Stomach (tissue), 9 donors: ENCODE results near the gene GIMAP8. TPM values are rescaled to one million over a fixed set of nuclear protein-coding genes. Genes with fewer than 3 reads are reported as not detected.

ENCODE experiments used
- DNase-seq, 2 donors: peaks; one replicate each; pipeline versions ENCODE4 v3.0.0 to v3.0.0-alpha.2; 2013 to 2019
- H3K27ac ChIP-seq, 5 donors: fragments of 200-600 bp in 4 of 5; sonication (generic) in 4 of 5; one replicate each; pipeline ENCODE4 v1.5.1; 2013 to 2019; ENCODE audit warnings: mild to moderate bottlenecking in 1 of 5, moderate library complexity in 1 of 5
- H3K27me3 ChIP-seq, 3 donors: fragments of 200-600 bp; sonication (generic); one replicate each; pipeline ENCODE4 v1.5.1; 2017 to 2019; ENCODE audit warnings: mixed run types in 1 of 3
- H3K36me3 ChIP-seq, 4 donors: fragments of 200-600 bp; sonication (generic); 1 replicate in 3 of 4; 2 replicates in 1 of 4; pipeline ENCODE4 v1.5.1; 2016 to 2019
- H3K4me1 ChIP-seq, 4 donors: fragments of 200-600 bp; sonication (generic); one replicate each; pipeline ENCODE4 v1.5.1; 2016 to 2019
- H3K4me3 ChIP-seq, 4 donors: fragments of 200-600 bp; sonication (generic) in 3 of 4; one replicate each; pipeline ENCODE4 v1.5.1; 2016 to 2019; ENCODE audit warnings: mild to moderate bottlenecking in 1 of 4
- H3K9me3 ChIP-seq, 4 donors: fragments of 200-600 bp; sonication (generic); one replicate each; pipeline ENCODE4 v1.5.1; 2016 to 2019
- CTCF ChIP-seq, 7 experiments: fragments of 450-650 bp in 4 of 7; fragments of 200-600 bp in 3 of 7; sonication (generic) in 3 of 7; IDR thresholded peaks; one replicate each; pipeline ENCODE4 v1.5.1; 2016 to 2019; ENCODE audit warnings: antibody characterized with exemption in 7 of 7, control low read depth in 2 of 7, mild to moderate bottlenecking in 1 of 7
- EP300 ChIP-seq: sonication (generic); formaldehyde crosslinking; IDR thresholded peaks from one replicate; pipeline ENCODE4 v1.6.1; 2017; ENCODE audit warnings: antibody characterized with exemption
- POLR2A ChIP-seq, 4 donors: fragments of 450-650 bp; IDR thresholded peaks; one replicate each; pipeline ENCODE4 v1.6.1; 2016; ENCODE audit warnings: antibody characterized with exemption in 4 of 4, control low read depth in 2 of 4, mild to moderate bottlenecking in 1 of 4, moderate library complexity in 1 of 4
- POLR2AphosphoS5 ChIP-seq, 3 donors: sonication (generic); formaldehyde crosslinking; IDR thresholded peaks; one replicate each; pipeline ENCODE4 v1.6.1; 2016; ENCODE audit warnings: antibody characterized with exemption in 3 of 3
- whole genome bisulfite sequencing, 5 donors: extraction: QIAGEN DNeasy Blood & Tissue Kit in 3 of 5; methylation state at CpG; one replicate each; pipeline versions ENCODE4 v1.1.5 to v1.1.7; 2013 to 2018; 5-methylcytosine and 5-hydroxymethylcytosine counted together
- intact Hi-C: fragments of 100-400 bp; cut with DNase I; formaldehyde crosslinking; loops from one replicate; pipeline ENCODE4 v1.15.1; 2023; ENCODE audit warnings: low total_unique reads
- polyA plus RNA-seq, 3 donors: library from polyadenylated mRNA; stranded (reverse); fragments of 200-250 nt; gene quantifications; one replicate each; pipeline ENCODE4 v1.2.3, GENCODE V29; 2013
- total RNA-seq, 5 donors: library from RNA; depleted of rRNA; stranded (reverse); fragments of >200 nt; gene quantifications; one replicate each; pipeline versions ENCODE4 v1.1.0 to v1.2.3, GENCODE V29; 2014 to 2016
- donor health status: healthy with polysubstance abuse.
- donor health status: Bipolar disorder and iron deficiency.
- donor health status: healthy.

Gene GIMAP8
- total and polyA plus RNA-seq, 8 donors: under 0.01 to 8.3 (median 2.9) TPM

GRCh38 chr7:150404805-150405583 is 45.4 kb upstream of the GIMAP8 start:
- TF ChIP-seq POLR2A (IDR thresholded peaks at IDR 0.05) (peak in 1 of 4 donors; percentile 49), POLR2AphosphoS5 (IDR thresholded peaks at IDR 0.05) (peak; percentile 64 to 89 (median 89)), CTCF (IDR thresholded peaks at IDR 0.05) (peak in 1 of 7 experiments; percentile 16), EP300 (no peak)
- DNase-seq: peak; percentile 91 to 96
- Histone ChIP-seq H3K36me3 (peaks cover 1 to 24% (median 15%) of the 10 kb centered on the region in 4 donors), H3K27ac (peak overlapping the region; percentile 93 to 99 (median 95)), H3K27me3 (no peaks in the 10 kb centered on the region), H3K4me3 (peak overlapping the region; percentile 69 to 78 (median 72)), H3K9me3 (no peaks in the 10 kb centered on the region), H3K4me1 (peaks cover 42 to 66% (median 50%) of the 10 kb centered on the region in 4 donors)
- WGBS, 5 donors: 0 to 1% (median 1%) methylated on average over 41 to 86 of the region's 86 CpGs
- intact Hi-C loops: no loop called here

- DNase-seq: no peak
These were observed 44.7 kb upstream of the GIMAP8 start for GRCh38 chr7:150405584-150406311.

GRCh38 chr7:150406312-150406566 is 44.2 kb upstream of the GIMAP8 start:
- Histone ChIP-seq H3K27me3 (no peaks in the 10 kb centered on the region), H3K4me1 (peaks cover 40 to 55% (median 43%) of the 10 kb centered on the region in 4 donors), H3K9me3 (no peaks in the 10 kb centered on the region), H3K4me3 (peak overlapping the region; percentile 69 to 78 (median 72)), H3K36me3 (peaks cover 6 to 36% (median 28%) of the 10 kb centered on the region in 4 donors), H3K27ac (peak overlapping the region; percentile 93 to 99 (median 95))
- no peak for DNase-seq
- no peak for TF ChIP-seq EP300
- 0 to 10% (median 6%) methylated on average over 2 of the region's 2 CpGs for WGBS, 5 donors
- intact Hi-C loops: no loop called here

More at GRCh38 chr7:150405584-150406311, 44.7 kb upstream of the GIMAP8 start:
- intact Hi-C loops: no loop called here
- TF ChIP-seq EP300: no peak
- TF ChIP-seq POLR2AphosphoS5 (IDR thresholded peaks at IDR 0.05): no peak
- no peak for TF ChIP-seq CTCF (IDR thresholded peaks at IDR 0.05)
- TF ChIP-seq POLR2A (IDR thresholded peaks at IDR 0.05): no peak
- 6 to 9% (median 7%) methylated on average over 34 to 35 of the region's 35 CpGs for WGBS, 5 donors
- Histone ChIP-seq H3K27ac (peak overlapping the region; percentile 93 to 99 (median 95)), H3K9me3 (no peaks in the 10 kb centered on the region), H3K4me1 (peaks cover 42 to 60% (median 44%) of the 10 kb centered on the region in 4 donors), H3K4me3 (peak overlapping the region; percentile 69 to 78 (median 72)), H3K27me3 (no peaks in the 10 kb centered on the region), H3K36me3 (peaks cover 6 to 31% (median 23%) of the 10 kb centered on the region in 4 donors)

- peak in 1 of 2 donors; percentile 76 for DNase-seq
- TF ChIP-seq POLR2A (IDR thresholded peaks at IDR 0.05): no peak
- no peak for TF ChIP-seq POLR2AphosphoS5 (IDR thresholded peaks at IDR 0.05)
- no peak for TF ChIP-seq EP300
- no peak for TF ChIP-seq CTCF (IDR thresholded peaks at IDR 0.05)
- 18 to 34% (median 21%) methylated on average over 10 of the region's 10 CpGs for WGBS, 5 donors
- Histone ChIP-seq H3K27me3 (no peaks in the 10 kb centered on the region), H3K9me3 (no peaks in the 10 kb centered on the region), H3K27ac (peak overlapping the region; percentile 93 to 99 (median 95)), H3K4me1 (peaks cover 40 to 53% (median 43%) of the 10 kb centered on the region in 4 donors), H3K36me3 (peaks cover 6 to 42% (median 33%) of the 10 kb centered on the region in 4 donors), H3K4me3 (peak overlapping the region; percentile 69 to 78 (median 72))
- intact Hi-C loops: no loop called here
These were observed 43.6 kb upstream of the GIMAP8 start for GRCh38 chr7:150406567-150407421.
